HCT116 (cell line): Measurements from ENCODE around the gene KCNK2. TPM values are rescaled to one million over a fixed set of nuclear protein-coding genes. Genes with fewer than 3 reads are reported as not detected.

Experiments used
- ATAC-seq: fragments of 200-7000 bp; cut with Tn5 transposase; 2 replicates; pipeline ENCODE4 v1.9.1; 2020; ENCODE audit warnings: mild to moderate bottlenecking, moderate library complexity
- BruUV-seq: library from RNA; stranded (reverse); fragments of 400-500 nt; replicated peaks from 2 replicates; lab custom pipeline; 2021; lab: Mats Ljungman, UMichigan
- CTCF ChIA-PET: fragments of 300-600 bp; sonication (Branson Sonifier 250); formaldehyde crosslinking; loops from one replicate; lab custom pipeline; 2021; ENCODE audit warnings: antibody characterized with exemption; lab: Charles Lee
- POLR2A ChIA-PET: fragments of 300-600, 350-600 bp; sonication (Branson Sonifier 250); formaldehyde crosslinking; loops from one replicate; lab custom pipeline; 2021; ENCODE audit warnings: antibody characterized with exemption; lab: Charles Lee
- RAD21 ChIA-PET, 2 experiments: fragments of 300-600 bp; sonication (Branson Sonifier 250); formaldehyde crosslinking; loops; one replicate each; lab custom pipeline; 2023; ENCODE audit warnings: low total read pairs in 2 of 2; ENCODE audit not compliant: uncharacterized antibody in 2 of 2, unreplicated experiment in 2 of 2, low non-redundant PET in 1 of 2; lab: Charles Lee
- DNase-seq: peaks from one replicate; pipeline ENCODE4 v3.0.0-alpha.2; 2010; ENCODE audit warnings: low read depth, low spot score
- H2AFZ ChIP-seq: fragments of 200-600 bp; shearing (Covaris generic), sonication (generic); 2 replicates; pipeline ENCODE4 v1.6.1; 2017; ENCODE audit warnings: low read depth, mixed run types, mixed read lengths, antibody characterized with exemption, low read length; ENCODE audit not compliant: poor library complexity, severe bottlenecking
- H3K27ac ChIP-seq: 2 replicates; pipeline ENCODE4 v1.5.1; 2012; ENCODE audit warnings: low read depth, low read length
- H3K27me3 ChIP-seq: fragments of 200-600 bp; sonication (generic); 2 replicates; pipeline ENCODE4 v1.6.1; 2016; ENCODE audit warnings: mixed run types, low read length, mixed read lengths; ENCODE audit not compliant: insufficient read depth
- H3K36me3 ChIP-seq, 2 experiments: fragments of 200-500 bp in 1 of 2; fragments of 200-600 bp in 1 of 2; sonication (Bioruptor generic) in 1 of 2; sonication (generic) in 1 of 2; 2 replicates each; pipeline versions ENCODE4 v1.5.1 to v1.6.1; 2014 to 2016; ENCODE audit warnings: low read length in 2 of 2, inconsistent platforms in 1 of 2, mixed read lengths in 1 of 2, mixed run types in 1 of 2; ENCODE audit not compliant: insufficient read depth in 2 of 2, control insufficient read depth in 1 of 2
- H3K4me1 ChIP-seq, 2 experiments: fragments of 200-600 bp in 1 of 2; sonication (generic) in 1 of 2; 2 replicates each; pipeline versions ENCODE4 v1.5.1 to v1.6.1; 2012 to 2017; ENCODE audit warnings: low read length in 2 of 2, inconsistent platforms in 1 of 2, mild to moderate bottlenecking in 1 of 2, mixed read lengths in 1 of 2, mixed run types in 1 of 2, moderate library complexity in 1 of 2; ENCODE audit not compliant: insufficient read depth in 2 of 2, control insufficient read depth in 1 of 2
- H3K4me2 ChIP-seq: fragments of 200-600 bp; sonication (generic); 2 replicates; pipeline ENCODE4 v1.6.1; 2017; ENCODE audit warnings: mixed run types, low read length, mixed read lengths
- H3K4me3 ChIP-seq, 2 experiments: fragments of 200-600 bp in 1 of 2; sonication (generic) in 1 of 2; replicated peaks in 1 of 2; 2 replicates each; pipeline ENCODE4 v1.5.1; 2011 to 2016; ENCODE audit warnings: low read length in 2 of 2, control low read depth in 1 of 2, low read depth in 1 of 2, mild to moderate bottlenecking in 1 of 2, mixed read lengths in 1 of 2, mixed run types in 1 of 2
- H3K79me2 ChIP-seq: fragments of 200-600 bp; sonication (generic); 2 replicates; pipeline ENCODE4 v1.6.1; 2017; ENCODE audit warnings: mild to moderate bottlenecking, mixed run types, low read length, moderate library complexity, mixed read lengths; ENCODE audit not compliant: insufficient read depth
- H3K9ac ChIP-seq: fragments of 200-600 bp; sonication (generic); 2 replicates; pipeline ENCODE4 v1.6.1; 2016; ENCODE audit warnings: low read length, mixed read lengths
- H3K9me2 ChIP-seq: fragments of 200-600 bp; sonication (generic), shearing (Covaris generic); 2 replicates; pipeline ENCODE4 v1.6.1; 2017; ENCODE audit warnings: mixed run types, mild to moderate bottlenecking, moderate library complexity; ENCODE audit not compliant: insufficient read depth
- H3K9me3 ChIP-seq, 2 experiments: fragments of 200-500 bp in 1 of 2; fragments of 200-600 bp in 1 of 2; sonication (Bioruptor generic) in 1 of 2; sonication (generic) in 1 of 2; 2 replicates each; pipeline ENCODE4 v1.6.1; 2014 to 2017; ENCODE audit warnings: low read length in 2 of 2, mixed read lengths in 2 of 2, inconsistent platforms in 1 of 2, low read depth in 1 of 2, mild to moderate bottlenecking in 1 of 2, mixed run types in 1 of 2, moderate library complexity in 1 of 2; ENCODE audit not compliant: control insufficient read depth in 1 of 2, insufficient read depth in 1 of 2
- H4K20me1 ChIP-seq: fragments of 200-600 bp; sonication (generic), shearing (Covaris generic); 2 replicates; pipeline ENCODE4 v1.6.1; 2017; ENCODE audit warnings: mixed run types, mild to moderate bottlenecking, moderate library complexity; ENCODE audit not compliant: insufficient read depth
- ATF3 ChIP-seq: IDR thresholded peaks from 2 replicates; pipeline ENCODE4 v1.6.1; 2012
- CEBPB ChIP-seq: IDR thresholded peaks from 2 replicates; pipeline ENCODE4 v1.6.1; 2012; ENCODE audit warnings: low read depth
- EGR1 ChIP-seq: IDR thresholded peaks from 2 replicates; pipeline ENCODE4 v1.6.1; 2012; ENCODE audit warnings: low read depth
- ELF1 ChIP-seq: IDR thresholded peaks from 2 replicates; pipeline ENCODE4 v1.6.1; 2012; ENCODE audit warnings: low read depth, borderline replicate concordance
- EZH2 ChIP-seq: fragments of 200-600 bp; sonication (generic); IDR thresholded peaks from 2 replicates; pipeline ENCODE4 v1.6.1; 2017; ENCODE audit warnings: antibody characterized with exemption, mixed run types
- EZH2phosphoT487 ChIP-seq: fragments of 200-600 bp; IDR thresholded peaks from 2 replicates; pipeline ENCODE4 v1.6.1; 2018; ENCODE audit warnings: antibody characterized with exemption, borderline replicate concordance
- JUND ChIP-seq: IDR thresholded peaks from 2 replicates; pipeline ENCODE4 v1.6.1; 2012
- POLR2A ChIP-seq: IDR thresholded peaks from 2 replicates; pipeline ENCODE4 v1.7.0; 2011; ENCODE audit warnings: borderline replicate concordance; ENCODE audit not compliant: insufficient read depth, insufficient read length; ENCODE audit errors: extremely low read depth
- POLR2AphosphoS5 ChIP-seq: IDR thresholded peaks from 2 replicates; pipeline ENCODE4 v1.6.1; 2011; ENCODE audit warnings: mild to moderate bottlenecking, low read depth, low read length, moderate library complexity
- RAD21 ChIP-seq: IDR thresholded peaks from 2 replicates; pipeline ENCODE4 v1.6.1; 2012; ENCODE audit warnings: low read depth, mild to moderate bottlenecking
- REST ChIP-seq: IDR thresholded peaks from 2 replicates; pipeline ENCODE4 v1.6.1; 2012; ENCODE audit warnings: low read depth
- SIN3A ChIP-seq: IDR thresholded peaks from 2 replicates; pipeline ENCODE4 v1.6.1; 2012; ENCODE audit warnings: low read depth
- SP1 ChIP-seq: IDR thresholded peaks from 2 replicates; pipeline ENCODE4 v1.6.1; 2012; ENCODE audit warnings: low read depth
- SRF ChIP-seq: IDR thresholded peaks from 2 replicates; pipeline ENCODE4 v1.6.1; 2012; ENCODE audit warnings: low read depth
- TCF7L2 ChIP-seq: IDR thresholded peaks from 2 replicates; pipeline ENCODE4 v1.7.0; 2011; ENCODE audit warnings: borderline replicate concordance, inconsistent platforms; ENCODE audit not compliant: insufficient read depth, insufficient read length; ENCODE audit errors: extremely low read depth
- YY1 ChIP-seq: IDR thresholded peaks from 2 replicates; pipeline ENCODE4 v1.6.1; 2011; ENCODE audit warnings: low read length, low read depth, moderate library complexity, mild to moderate bottlenecking; ENCODE audit not compliant: insufficient replicate concordance; ENCODE audit errors: extremely low read depth
- ZNF274 ChIP-seq: fragments of 200-500 bp; sonication (Bioruptor generic); IDR thresholded peaks from 2 replicates; pipeline ENCODE4 v1.6.1; 2014; ENCODE audit warnings: mild to moderate bottlenecking, low read depth, low read length, inconsistent platforms
- intact Hi-C: fragments of 100-400 bp; cut with micrococcal nuclease; formaldehyde crosslinking; loops from 2 replicates; pipeline ENCODE4 v1.10.0; 2022
- total RNA-seq: library from RNA; stranded (reverse); gene quantifications from one replicate; pipeline ENCODE4 v1.2.1, GENCODE V29; 2021; ENCODE audit not compliant: unreplicated experiment
- TF ChIP-seq, protein P1 (sequence below), 3 experiments: fragments of 200-600 bp in 1 of 3; sonication (generic) in 1 of 3; IDR thresholded peaks in 2 of 3; conservative IDR thresholded peaks in 1 of 3; 2 replicates each; pipeline ENCODE4 v1.5.1; 2012 to 2017; ENCODE audit warnings: low read depth in 2 of 3, low read length in 2 of 3, antibody characterized with exemption in 1 of 3, borderline replicate concordance in 1 of 3, control low read depth in 1 of 3, mild to moderate bottlenecking in 1 of 3, mixed read lengths in 1 of 3, mixed run types in 1 of 3, moderate library complexity in 1 of 3; ENCODE audit not compliant: insufficient read depth in 1 of 3
- TF ChIP-seq, protein P2 (sequence below): IDR thresholded peaks from 2 replicates; pipeline ENCODE4 v1.6.1; 2011; ENCODE audit warnings: mild to moderate bottlenecking, low read length, moderate library complexity; ENCODE audit not compliant: insufficient replicate concordance; ENCODE audit errors: extremely low read depth

Gene KCNK2
- total RNA-seq, 1 experiment from 2014 or later, result 0.27 TPM

- no peak for TF ChIP-seq CEBPB
- TF ChIP-seq POLR2A, result no peak
- TF ChIP-seq, all 23 proteins: peak for 0
These were observed 11.8 kb downstream of the KCNK2 start (continued) for GRCh38 chr1:215094381-215094780.

DNA sequence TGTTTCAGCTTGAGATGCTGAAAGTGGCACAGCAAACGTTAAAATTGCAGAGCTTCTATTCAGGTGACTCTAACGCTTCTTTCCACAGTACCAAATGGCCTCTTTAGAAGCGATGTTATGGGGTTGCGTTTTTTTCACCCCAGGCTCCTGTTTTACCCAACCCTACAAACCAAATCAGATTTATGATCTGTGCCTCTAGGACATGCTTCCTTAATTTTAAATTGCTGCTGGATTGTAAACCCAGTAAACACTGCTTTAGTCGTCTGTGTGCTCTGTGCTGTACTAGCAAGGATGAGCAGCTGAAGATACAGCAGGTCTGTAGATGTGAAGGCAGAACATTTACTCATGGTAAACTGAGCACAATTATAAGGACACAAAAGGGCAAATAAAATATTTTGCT lies 13.0 kb downstream of the KCNK2 start:
- no peak for ATAC-seq
- H3K4me1 ChIP-seq, result no peaks in the 10 kb centered on the region
- H3K9me2 ChIP-seq, result no peaks in the 10 kb centered on the region
- DNase-seq, result no peak
- TF ChIP-seq RAD21 (no peak), ELF1 (no peak), SP1 (no peak), JUND (no peak), SRF (no peak), SIN3A (no peak), EZH2 (no peak), EZH2phosphoT487 (no peak), EGR1 (no peak), YY1 (no peak), CEBPB (no peak), ATF3 (no peak), TCF7L2 (no peak), POLR2A (no peak), REST (no peak), ZNF274 (no peak), POLR2AphosphoS5 (no peak)
- TF ChIP-seq, protein P1, sequence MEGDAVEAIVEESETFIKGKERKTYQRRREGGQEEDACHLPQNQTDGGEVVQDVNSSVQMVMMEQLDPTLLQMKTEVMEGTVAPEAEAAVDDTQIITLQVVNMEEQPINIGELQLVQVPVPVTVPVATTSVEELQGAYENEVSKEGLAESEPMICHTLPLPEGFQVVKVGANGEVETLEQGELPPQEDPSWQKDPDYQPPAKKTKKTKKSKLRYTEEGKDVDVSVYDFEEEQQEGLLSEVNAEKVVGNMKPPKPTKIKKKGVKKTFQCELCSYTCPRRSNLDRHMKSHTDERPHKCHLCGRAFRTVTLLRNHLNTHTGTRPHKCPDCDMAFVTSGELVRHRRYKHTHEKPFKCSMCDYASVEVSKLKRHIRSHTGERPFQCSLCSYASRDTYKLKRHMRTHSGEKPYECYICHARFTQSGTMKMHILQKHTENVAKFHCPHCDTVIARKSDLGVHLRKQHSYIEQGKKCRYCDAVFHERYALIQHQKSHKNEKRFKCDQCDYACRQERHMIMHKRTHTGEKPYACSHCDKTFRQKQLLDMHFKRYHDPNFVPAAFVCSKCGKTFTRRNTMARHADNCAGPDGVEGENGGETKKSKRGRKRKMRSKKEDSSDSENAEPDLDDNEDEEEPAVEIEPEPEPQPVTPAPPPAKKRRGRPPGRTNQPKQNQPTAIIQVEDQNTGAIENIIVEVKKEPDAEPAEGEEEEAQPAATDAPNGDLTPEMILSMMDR (IDR thresholded peaks at IDR 0.05 in 2 of 3, conservative IDR thresholded peaks at IDR 0.05 in 1 of 3; ENCODE audit: borderline replicate concordance in 1 of 3, insufficient read depth in 1 of 3, low read depth in 2 of 3, low read length in 2 of 3), result no peak
- TF ChIP-seq, protein P2, sequence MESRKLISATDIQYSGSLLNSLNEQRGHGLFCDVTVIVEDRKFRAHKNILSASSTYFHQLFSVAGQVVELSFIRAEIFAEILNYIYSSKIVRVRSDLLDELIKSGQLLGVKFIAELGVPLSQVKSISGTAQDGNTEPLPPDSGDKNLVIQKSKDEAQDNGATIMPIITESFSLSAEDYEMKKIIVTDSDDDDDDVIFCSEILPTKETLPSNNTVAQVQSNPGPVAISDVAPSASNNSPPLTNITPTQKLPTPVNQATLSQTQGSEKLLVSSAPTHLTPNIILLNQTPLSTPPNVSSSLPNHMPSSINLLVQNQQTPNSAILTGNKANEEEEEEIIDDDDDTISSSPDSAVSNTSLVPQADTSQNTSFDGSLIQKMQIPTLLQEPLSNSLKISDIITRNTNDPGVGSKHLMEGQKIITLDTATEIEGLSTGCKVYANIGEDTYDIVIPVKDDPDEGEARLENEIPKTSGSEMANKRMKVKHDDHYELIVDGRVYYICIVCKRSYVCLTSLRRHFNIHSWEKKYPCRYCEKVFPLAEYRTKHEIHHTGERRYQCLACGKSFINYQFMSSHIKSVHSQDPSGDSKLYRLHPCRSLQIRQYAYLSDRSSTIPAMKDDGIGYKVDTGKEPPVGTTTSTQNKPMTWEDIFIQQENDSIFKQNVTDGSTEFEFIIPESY, result no peak
- TF ChIP-seq, all 23 proteins: peak for 0
- intact Hi-C loops, result no loop called here
- H3K27ac ChIP-seq, result no peak overlapping the region
- no peaks in the 10 kb centered on the region for H3K36me3 ChIP-seq
- no peaks in the 10 kb centered on the region for H3K79me2 ChIP-seq
- no peak overlapping the region for H3K9ac ChIP-seq
- ChIA-PET RAD21 (no interaction called here), POLR2A (no interaction called here), CTCF (no interaction called here)
- H4K20me1 ChIP-seq, result no peaks in the 10 kb centered on the region
- no peaks in the 10 kb centered on the region for H3K9me3 ChIP-seq
- BruUV-seq, result no TSS peak
- no peak overlapping the region for H3K4me2 ChIP-seq
- no peak overlapping the region for H2AFZ ChIP-seq
- no peaks in the 10 kb centered on the region for H3K27me3 ChIP-seq
- no peak overlapping the region for H3K4me3 ChIP-seq
